ENCODE data around the gene OR2M5.

Gene OR2M5

GRCh38 chr1:248136811-248137210, 8.1 kb upstream of the OR2M5 start:
- no peak for TF ChIP-seq CTCF (IDR thresholded peaks at IDR 0.05; ENCODE audit: low read depth, low read length, missing control alignments)
- H3K4me3 ChIP-seq (ENCODE audit: low read depth, low read length): no peak overlapping the region
- DNase-seq (ENCODE audit: low read depth): no peak

- no peak for DNase-seq (ENCODE audit: low read depth)
These were observed 4.1 kb upstream of the OR2M5 start for GRCh38 chr1:248140846-248141245.

GRCh38 chr1:248143311-248143710, 1.6 kb upstream of the OR2M5 start:
- no peak overlapping the region for H3K4me3 ChIP-seq (ENCODE audit: low read depth, low read length)
- no peak for TF ChIP-seq CTCF (IDR thresholded peaks at IDR 0.05; ENCODE audit: low read depth, low read length, missing control alignments)
- DNase-seq (ENCODE audit: low read depth): no peak

More at GRCh38 chr1:248140846-248141245, 4.1 kb upstream of the OR2M5 start:
- no peak overlapping the region for H3K4me3 ChIP-seq (ENCODE audit: low read depth, low read length)
- TF ChIP-seq CTCF (IDR thresholded peaks at IDR 0.05; ENCODE audit: low read depth, low read length, missing control alignments): no peak

- H3K4me3 ChIP-seq (ENCODE audit: low read depth, low read length): no peak overlapping the region
- no peak for TF ChIP-seq CTCF (IDR thresholded peaks at IDR 0.05; ENCODE audit: low read depth, low read length, missing control alignments)
These were observed 7.3 kb downstream of the OR2M5 start for GRCh38 chr1:248152056-248152827.

GRCh38 chr1:248155927-248156326, 11.0 kb downstream of the OR2M5 start:
- no peak for TF ChIP-seq CTCF (IDR thresholded peaks at IDR 0.05; ENCODE audit: low read depth, low read length, missing control alignments)
- no peak overlapping the region for H3K4me3 ChIP-seq (ENCODE audit: low read depth, low read length)
- DNase-seq (ENCODE audit: low read depth): no peak

More at GRCh38 chr1:248152056-248152827, 7.3 kb downstream of the OR2M5 start:
- no peak for DNase-seq (ENCODE audit: low read depth)

- no peak for TF ChIP-seq CTCF (IDR thresholded peaks at IDR 0.05; ENCODE audit: low read depth, low read length, missing control alignments)
- no peak overlapping the region for H3K4me3 ChIP-seq (ENCODE audit: low read depth, low read length)
- no peak for DNase-seq (ENCODE audit: low read depth)
These were observed 13.8 kb downstream of the OR2M5 start for GRCh38 chr1:248158758-248159157.

- no peak for TF ChIP-seq CTCF (IDR thresholded peaks at IDR 0.05; ENCODE audit: low read depth, low read length, missing control alignments)
- DNase-seq (ENCODE audit: low read depth): no peak
- H3K4me3 ChIP-seq (ENCODE audit: low read depth, low read length): no peak overlapping the region
These were observed 19.1 kb downstream of the OR2M5 start for GRCh38 chr1:248164031-248164430.

Data from GM12864 (cell line).